Upper lobe of right lung (tissue), 1 donor: ENCODE results near the gene RAI14. TPM values are rescaled to one million over a fixed set of nuclear protein-coding genes. Genes with fewer than 3 reads are reported as not detected.
"Not testable (repeated sequence)": the region's sequence is repeated elsewhere in the genome, so short reads cannot be mapped to it uniquely, and the experiment has no call there.

ENCODE experiments used
- ATAC-seq: fragments of 200-7000 bp; cut with Tn5 transposase; one replicate; pipeline ENCODE4 v1.9.1; 2020; ENCODE audit warnings: mild to moderate bottlenecking, moderate library complexity
- DNase-seq: peaks from one replicate; pipeline ENCODE4 v3.0.0-alpha.2; 2020
- H3K27ac ChIP-seq: fragments of 200-600 bp; one replicate; pipeline ENCODE4 v1.8.0; 2022
- H3K27me3 ChIP-seq: fragments of 200-600 bp; one replicate; pipeline ENCODE4 v1.8.0; 2022; ENCODE audit warnings: mild to moderate bottlenecking
- H3K36me3 ChIP-seq: fragments of 200-600 bp; one replicate; pipeline ENCODE4 v1.8.0; 2022
- H3K4me1 ChIP-seq: fragments of 200-600 bp; one replicate; pipeline ENCODE4 v1.8.0; 2022
- H3K4me3 ChIP-seq: fragments of 200-600 bp; one replicate; pipeline ENCODE4 v1.8.0; 2022; ENCODE audit warnings: mild to moderate bottlenecking
- H3K9me3 ChIP-seq: fragments of 200-600 bp; one replicate; pipeline ENCODE4 v1.8.0; 2022
- intact Hi-C: fragments of 100-400 bp; cut with DNase I; formaldehyde crosslinking; loops from one replicate; pipeline ENCODE4 v1.11.0; 2022
- total RNA-seq: library from RNA; stranded (reverse); fragmentation: NEBNext Ultra II Directional; extraction: Animal tissue kit (Norgen Biotek cat#: 25700); gene quantifications from one replicate; pipeline ENCODE4 v1.2.1, GENCODE V29; 2021
- TF ChIP-seq, protein P1 (sequence below): fragments of 200-600 bp; IDR thresholded peaks from one replicate; pipeline ENCODE4 v1.8.0; 2022; ENCODE audit warnings: antibody characterized with exemption
- donor health status: DM: no; HTN: yes; CAD: no; lungs with severe emphysema.

Gene RAI14
- total RNA-seq, 1 donor from 2014 or later = 79.6 TPM

DNA sequence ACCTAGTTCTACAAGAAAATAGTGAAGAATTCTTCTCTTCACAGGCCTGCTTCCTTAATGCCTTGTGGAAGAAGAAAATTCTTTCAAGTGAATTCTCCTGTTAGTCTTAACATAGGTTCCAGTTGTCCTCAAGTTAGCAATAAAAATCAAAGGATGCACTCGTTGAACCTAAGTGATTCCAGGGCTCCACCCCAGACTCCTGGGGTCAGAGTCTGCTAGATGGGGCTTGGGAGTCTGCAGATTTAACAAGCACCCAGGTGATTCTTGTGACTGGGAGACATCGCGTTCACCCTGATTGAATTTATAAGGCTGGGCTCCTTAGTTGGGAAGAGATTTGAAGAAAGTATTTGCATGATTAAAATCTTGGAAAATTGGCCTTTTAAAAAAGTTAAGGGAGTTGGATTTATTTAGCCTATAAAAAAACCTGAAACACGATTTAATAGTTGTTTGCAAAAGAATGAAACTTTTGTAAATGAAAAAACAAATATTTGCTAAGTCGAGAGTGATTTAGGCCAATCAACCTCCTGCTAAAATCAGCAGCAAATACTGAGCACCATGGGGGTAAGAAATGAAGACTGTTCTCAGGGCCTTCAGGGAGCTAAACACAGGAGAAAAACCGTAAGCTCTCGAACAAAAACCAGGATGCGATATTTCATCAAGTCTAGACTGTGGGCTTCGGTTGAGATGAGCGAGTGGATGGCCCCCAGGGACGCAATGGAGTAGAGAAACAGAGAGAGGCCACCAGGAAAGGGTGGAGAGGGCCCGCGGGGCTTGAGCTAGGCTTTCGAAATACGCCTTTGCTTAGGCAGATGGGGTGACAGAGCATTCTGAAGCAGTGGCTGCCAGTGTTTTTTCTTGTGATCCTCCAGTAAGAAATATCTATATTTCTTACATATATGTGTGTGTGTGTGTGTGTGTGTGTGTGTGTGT is 95.9 kb downstream of the RAI14 start:
- no peaks in the 10 kb centered on the region for H3K36me3 ChIP-seq
- no peaks in the 10 kb centered on the region for H3K9me3 ChIP-seq
- no peak overlapping the region for H3K4me3 ChIP-seq
- ATAC-seq = no peak
- no peak for DNase-seq
- peaks cover 5% of the 10 kb centered on the region for H3K4me1 ChIP-seq
- no peaks in the 10 kb centered on the region for H3K27me3 ChIP-seq
- TF ChIP-seq, protein P1, sequence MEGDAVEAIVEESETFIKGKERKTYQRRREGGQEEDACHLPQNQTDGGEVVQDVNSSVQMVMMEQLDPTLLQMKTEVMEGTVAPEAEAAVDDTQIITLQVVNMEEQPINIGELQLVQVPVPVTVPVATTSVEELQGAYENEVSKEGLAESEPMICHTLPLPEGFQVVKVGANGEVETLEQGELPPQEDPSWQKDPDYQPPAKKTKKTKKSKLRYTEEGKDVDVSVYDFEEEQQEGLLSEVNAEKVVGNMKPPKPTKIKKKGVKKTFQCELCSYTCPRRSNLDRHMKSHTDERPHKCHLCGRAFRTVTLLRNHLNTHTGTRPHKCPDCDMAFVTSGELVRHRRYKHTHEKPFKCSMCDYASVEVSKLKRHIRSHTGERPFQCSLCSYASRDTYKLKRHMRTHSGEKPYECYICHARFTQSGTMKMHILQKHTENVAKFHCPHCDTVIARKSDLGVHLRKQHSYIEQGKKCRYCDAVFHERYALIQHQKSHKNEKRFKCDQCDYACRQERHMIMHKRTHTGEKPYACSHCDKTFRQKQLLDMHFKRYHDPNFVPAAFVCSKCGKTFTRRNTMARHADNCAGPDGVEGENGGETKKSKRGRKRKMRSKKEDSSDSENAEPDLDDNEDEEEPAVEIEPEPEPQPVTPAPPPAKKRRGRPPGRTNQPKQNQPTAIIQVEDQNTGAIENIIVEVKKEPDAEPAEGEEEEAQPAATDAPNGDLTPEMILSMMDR = no peak
- no peak overlapping the region for H3K27ac ChIP-seq
- intact Hi-C loops = no loop called here

DNA sequence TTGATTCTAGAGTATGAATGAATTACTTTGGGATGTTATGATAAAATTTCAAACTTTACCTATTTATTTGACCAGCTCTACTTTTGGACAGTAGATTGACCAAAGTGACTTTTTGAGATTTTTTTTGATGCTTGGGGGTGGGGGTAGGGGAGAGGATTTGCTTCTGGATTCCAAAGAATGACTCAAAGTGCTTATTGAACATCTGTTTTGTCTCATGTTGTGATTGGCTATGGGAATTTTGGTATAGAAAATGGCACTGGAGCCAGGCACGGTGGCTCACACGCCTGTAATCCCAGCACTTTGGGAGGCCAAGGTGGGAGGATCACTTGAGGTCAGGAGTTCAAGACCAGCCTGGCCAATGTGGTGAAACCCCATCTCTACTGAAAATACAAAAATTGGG is 97.1 kb downstream of the RAI14 start:
- H3K36me3 ChIP-seq, H3K9me3 ChIP-seq, ATAC-seq, H3K27me3 ChIP-seq, H3K27ac ChIP-seq, H3K4me1 ChIP-seq, DNase-seq, intact Hi-C loops, H3K4me3 ChIP-seq: not testable (repeated sequence)

DNA sequence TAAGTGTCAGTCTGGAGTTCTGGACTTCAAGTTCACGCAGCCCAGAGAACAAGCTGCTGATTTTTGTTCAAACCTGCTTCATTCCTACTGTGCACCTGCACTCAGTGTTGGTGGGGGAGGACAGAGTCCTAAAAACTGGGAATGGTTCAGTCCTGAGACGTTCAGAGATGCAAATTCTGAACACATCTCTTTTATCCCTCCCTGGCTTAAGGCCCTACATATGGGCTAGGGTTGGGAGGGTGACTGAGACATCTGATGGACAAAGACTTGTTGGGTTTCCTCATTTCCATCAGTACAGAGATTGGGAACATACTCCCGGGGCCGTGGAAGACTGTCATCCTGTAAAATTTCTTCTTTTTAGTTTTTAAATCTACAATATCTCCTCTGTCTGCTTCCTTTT is 99.8 kb downstream of the RAI14 start:
- H3K4me1 ChIP-seq = peaks cover 5% of the 10 kb centered on the region
- no peak for ATAC-seq
- no peak overlapping the region for H3K27ac ChIP-seq
- no peaks in the 10 kb centered on the region for H3K27me3 ChIP-seq
- intact Hi-C loops = no loop called here
- peaks cover 13% of the 10 kb centered on the region for H3K36me3 ChIP-seq
- TF ChIP-seq, protein P1 = no peak
- no peak for DNase-seq
- no peaks in the 10 kb centered on the region for H3K9me3 ChIP-seq
- H3K4me3 ChIP-seq = no peak overlapping the region

DNA sequence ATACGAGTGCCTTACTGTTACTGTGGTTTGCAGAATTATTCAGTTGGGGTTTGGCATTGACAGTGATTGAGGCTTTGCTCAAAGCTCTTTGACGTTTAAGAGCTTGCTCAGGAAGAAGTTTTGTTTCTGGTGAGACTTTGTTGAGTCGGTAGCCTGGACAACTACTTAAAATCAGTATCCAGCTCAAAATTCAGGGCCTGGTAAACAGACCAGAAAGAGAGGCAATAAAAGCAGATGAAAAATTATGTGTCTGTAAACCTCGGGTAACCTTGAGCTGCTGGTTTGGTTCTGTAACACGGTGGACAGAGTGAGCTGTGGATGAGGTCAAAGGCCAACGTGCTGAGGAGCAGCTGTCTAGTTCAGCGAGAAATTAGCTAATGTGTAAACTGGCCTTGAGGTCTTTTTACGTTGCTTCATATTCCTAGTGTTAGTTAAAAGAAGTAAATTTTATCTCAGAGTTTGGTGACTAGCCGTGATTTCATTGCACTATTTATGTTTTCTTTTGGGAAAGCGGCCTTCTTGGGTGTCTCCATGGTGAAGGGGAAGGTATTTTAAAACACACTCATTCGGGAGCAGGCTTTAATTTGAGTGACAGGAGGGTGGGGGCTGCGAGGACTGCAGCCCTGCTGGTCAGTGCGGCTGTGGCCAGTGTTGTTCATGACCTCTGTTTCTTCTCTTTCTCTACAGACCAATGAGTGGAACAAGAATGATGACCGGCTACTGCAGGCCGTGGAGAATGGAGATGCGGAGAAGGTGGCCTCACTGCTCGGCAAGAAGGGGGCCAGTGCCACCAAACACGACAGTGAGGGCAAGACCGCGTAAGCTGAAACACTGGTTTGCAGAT is 100.9 kb downstream of the RAI14 start:
- H3K27me3 ChIP-seq = no peaks in the 10 kb centered on the region
- H3K27ac ChIP-seq = no peak overlapping the region
- H3K9me3 ChIP-seq = no peaks in the 10 kb centered on the region
- ATAC-seq = peak; percentile 62
- TF ChIP-seq, protein P1 = no peak
- H3K4me3 ChIP-seq = no peak overlapping the region
- no peak for DNase-seq
- H3K36me3 ChIP-seq = peaks cover 13% of the 10 kb centered on the region
- intact Hi-C loops = no loop called here
- peaks cover 5% of the 10 kb centered on the region for H3K4me1 ChIP-seq

DNA sequence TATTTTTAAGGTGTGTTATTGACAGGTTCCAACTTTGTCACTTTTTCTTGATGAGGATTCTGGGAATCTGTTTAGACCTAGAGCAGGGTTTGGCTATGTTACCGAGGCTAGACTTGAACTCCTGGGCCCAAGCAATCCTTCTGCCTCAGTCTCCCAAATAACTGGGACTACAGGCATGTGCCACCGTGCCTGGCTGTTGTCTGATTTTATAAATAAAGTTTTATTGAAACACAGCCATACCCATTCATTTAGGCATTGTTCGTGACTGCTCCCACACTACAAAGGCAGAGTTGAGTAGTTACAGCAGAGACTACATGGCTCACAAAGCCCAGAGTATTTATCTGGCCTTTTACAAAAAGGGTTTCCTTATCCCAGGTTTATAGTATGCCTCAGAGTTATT is 102.4 kb downstream of the RAI14 start:
- intact Hi-C loops = no loop called here
- DNase-seq = no peak
- H3K27ac ChIP-seq = no peak overlapping the region

DNA sequence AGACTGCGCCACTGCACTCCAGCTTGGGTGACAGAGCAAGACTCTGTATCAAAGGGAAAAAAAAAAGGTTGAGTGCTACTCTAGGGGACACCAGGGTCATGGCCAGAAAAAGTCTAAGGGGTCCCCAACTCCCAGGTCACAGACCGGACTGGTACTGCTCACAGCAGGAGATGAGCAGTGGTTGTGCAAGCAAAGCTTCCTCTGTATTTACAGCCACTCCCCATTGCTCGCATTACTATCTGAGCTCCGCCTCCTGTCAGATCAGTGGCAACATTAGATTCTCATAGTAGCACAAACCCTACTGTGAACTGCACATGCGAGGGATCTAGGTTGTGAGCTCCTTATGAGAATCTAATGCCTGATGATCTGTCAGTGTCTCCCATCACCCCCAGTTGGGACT is 103.1 kb downstream of the RAI14 start:
- peaks cover 13% of the 10 kb centered on the region for H3K36me3 ChIP-seq
- H3K4me3 ChIP-seq, DNase-seq, ATAC-seq, H3K9me3 ChIP-seq, H3K27ac ChIP-seq, H3K4me1 ChIP-seq, intact Hi-C loops, H3K27me3 ChIP-seq: not testable (repeated sequence)

More for the DNA sequence above, 102.4 kb downstream of the RAI14 start:
- Histone ChIP-seq H3K36me3 (peaks cover 13% of the 10 kb centered on the region), H3K27me3 (no peaks in the 10 kb centered on the region), H3K4me1 (peaks cover 9% of the 10 kb centered on the region), H3K4me3 (no peak overlapping the region), H3K9me3 (no peaks in the 10 kb centered on the region)
- no peak for ATAC-seq
- TF ChIP-seq, protein P1 = no peak
